GM21360 (cell line): ENCODE measurements around the gene PRKN.

ENCODE experiments used
- ATAC-seq: cut with Tn5 transposase; IDR thresholded peaks from one replicate; pipeline ENCODE4 v1.9.1; 2021; ENCODE audit warnings: mild to moderate bottlenecking, moderate library complexity; ENCODE audit not compliant: unreplicated experiment

PRKN gene

GRCh38 chr6:161487694-161488093 lies 1239.9 kb downstream of the PRKN start:
- ATAC-seq, result no peak

GRCh38 chr6:161487217-161487531 lies 1240.4 kb downstream of the PRKN start:
- no peak for ATAC-seq

DNA sequence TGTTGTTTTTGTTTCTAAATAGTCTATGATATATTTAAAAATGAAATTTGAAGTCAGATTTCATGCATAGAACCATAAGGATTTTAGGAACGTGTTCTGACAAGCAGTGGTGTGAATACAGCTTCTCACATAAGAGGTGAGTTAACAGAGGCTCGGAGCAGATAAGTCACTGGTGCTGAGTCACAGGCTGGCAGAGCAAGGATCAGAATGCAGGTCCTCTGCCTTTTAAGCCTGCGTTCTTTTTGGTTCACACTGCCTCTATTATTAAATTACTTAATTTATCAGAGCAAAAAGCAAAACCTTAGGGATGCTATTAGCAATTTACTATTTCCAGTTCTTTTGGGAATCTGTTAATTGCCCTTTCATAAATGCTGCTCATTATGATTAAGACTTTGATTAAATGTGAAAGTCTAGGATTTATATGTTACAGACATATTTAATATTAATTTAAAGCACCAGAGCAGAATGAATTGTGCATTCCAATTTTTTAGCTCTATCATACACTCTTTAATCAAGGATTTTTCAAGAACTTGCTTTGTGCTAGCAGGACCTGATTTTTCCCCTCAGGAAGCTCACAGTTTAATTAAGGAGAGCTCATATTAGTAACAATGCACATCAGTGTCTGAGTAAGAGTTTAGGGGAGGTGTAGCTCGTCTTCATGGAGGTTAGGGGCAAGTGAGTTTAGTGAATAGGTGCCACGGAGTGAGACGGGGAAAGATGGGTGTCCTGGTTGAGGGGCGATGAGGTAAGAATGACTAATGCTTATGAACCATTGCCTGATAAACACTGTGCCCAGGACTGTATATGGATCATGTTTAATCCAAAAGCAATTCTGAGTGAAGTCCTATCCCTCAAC lies 1241.0 kb downstream of the PRKN start:
- ATAC-seq, result no peak

GRCh38 chr6:161482517-161482858 lies 1245.1 kb downstream of the PRKN start:
- no peak for ATAC-seq

- no peak for ATAC-seq
Observed at GRCh38 chr6:161481786-161482516, 1245.6 kb downstream of the PRKN start.

- no peak for ATAC-seq
Observed at GRCh38 chr6:161480421-161481155, 1247.0 kb downstream of the PRKN start.

DNA sequence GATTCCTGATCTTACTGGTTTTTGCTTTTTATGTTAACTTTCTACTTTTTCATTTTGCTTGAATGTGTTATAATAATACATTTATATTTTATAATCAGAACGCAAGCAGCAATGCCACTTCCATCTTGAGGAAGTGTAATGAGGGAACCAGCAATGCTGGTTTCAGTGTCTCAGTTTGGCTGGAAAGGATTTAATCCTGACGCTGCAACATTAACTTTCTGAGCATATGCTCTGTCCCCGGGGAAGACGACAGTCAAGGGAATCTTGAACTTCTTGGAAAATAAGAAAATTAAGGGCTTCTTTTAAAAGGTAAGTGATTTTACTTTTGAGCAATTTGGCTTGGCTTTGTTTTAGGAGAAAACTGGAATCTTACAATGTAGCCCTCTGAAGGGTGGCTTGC lies 1248.2 kb downstream of the PRKN start:
- ATAC-seq, result no peak

DNA sequence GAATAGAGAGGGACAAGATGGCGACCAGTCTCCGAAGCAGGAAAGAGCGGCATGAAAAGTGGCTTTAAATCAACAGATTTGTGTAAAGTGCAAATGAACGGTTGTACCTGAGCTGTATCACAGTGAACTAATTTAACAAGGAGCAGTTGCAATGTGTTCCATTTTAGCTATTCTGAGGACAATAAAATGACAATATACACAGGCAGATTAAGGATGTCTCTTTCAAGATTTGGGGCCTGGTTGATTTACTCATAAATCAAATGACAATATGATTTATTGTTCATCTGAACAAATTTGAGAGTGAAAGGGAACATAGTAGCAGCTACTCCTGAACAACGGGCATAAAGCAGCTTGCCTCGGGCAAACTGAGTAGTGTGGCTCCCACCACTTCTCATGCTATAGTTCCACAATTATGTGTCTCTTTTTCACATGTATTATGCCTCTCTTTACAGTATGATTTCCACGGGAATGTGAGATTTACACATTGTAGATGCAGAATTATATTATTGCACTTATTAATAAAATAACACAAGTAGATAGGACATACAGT lies 1249.6 kb downstream of the PRKN start:
- ATAC-seq, result no peak

GRCh38 chr6:161476711-161477110 lies 1250.9 kb downstream of the PRKN start:
- ATAC-seq, result no peak

- ATAC-seq, result no peak
Observed at GRCh38 chr6:161465403-161465802, 1262.2 kb downstream of the PRKN start.

GRCh38 chr6:161463071-161463470 lies 1264.5 kb downstream of the PRKN start:
- ATAC-seq, result no peak

DNA sequence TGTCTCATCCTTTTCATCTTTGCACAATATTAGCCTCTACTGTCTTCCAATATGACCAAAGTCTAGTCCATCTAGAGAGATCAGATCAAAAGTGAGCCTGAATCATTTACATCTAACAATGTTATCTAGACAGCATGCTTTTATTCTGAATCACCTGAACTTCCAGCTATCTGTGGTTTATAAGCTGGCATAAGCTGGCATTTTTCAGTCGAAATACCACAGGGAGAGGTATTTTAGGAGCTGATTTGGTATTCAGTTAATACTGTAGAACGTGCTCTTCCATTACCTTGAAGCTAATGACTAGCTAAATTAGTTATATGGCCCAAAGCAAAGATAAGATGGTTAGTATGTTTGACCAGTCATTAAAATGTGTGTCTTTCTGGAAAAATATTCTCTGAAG lies 1265.4 kb downstream of the PRKN start:
- ATAC-seq, result no peak

DNA sequence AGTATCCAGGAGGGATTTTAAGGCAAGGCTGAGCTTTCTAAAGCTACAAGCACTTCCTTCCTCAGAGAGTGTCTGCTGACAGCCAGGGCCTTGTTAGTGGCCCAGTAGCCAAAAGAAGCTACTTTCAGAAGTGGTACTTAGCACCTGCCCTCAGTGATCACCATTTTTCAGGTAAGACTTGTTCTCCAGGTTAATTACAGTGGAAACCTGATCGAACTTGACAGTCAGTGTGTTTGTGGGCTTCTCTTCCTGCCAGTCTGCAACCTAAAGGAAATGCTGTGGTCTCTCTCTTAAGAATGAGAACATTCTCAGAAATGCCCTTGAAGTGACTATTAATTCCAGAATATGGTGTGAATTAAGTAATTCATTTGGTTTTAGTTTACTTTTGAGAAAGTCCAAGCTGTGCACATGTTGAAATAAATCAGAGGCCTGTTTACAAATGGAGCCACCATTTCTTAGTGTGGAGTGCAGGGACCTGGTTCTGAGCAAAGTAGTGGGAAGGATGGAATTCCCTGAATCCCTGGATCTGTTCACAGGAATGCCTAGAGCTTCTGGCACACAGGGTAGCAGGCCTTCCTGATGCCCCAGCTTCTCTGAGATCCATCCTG lies 1268.5 kb downstream of the PRKN start:
- ATAC-seq, result no peak

DNA sequence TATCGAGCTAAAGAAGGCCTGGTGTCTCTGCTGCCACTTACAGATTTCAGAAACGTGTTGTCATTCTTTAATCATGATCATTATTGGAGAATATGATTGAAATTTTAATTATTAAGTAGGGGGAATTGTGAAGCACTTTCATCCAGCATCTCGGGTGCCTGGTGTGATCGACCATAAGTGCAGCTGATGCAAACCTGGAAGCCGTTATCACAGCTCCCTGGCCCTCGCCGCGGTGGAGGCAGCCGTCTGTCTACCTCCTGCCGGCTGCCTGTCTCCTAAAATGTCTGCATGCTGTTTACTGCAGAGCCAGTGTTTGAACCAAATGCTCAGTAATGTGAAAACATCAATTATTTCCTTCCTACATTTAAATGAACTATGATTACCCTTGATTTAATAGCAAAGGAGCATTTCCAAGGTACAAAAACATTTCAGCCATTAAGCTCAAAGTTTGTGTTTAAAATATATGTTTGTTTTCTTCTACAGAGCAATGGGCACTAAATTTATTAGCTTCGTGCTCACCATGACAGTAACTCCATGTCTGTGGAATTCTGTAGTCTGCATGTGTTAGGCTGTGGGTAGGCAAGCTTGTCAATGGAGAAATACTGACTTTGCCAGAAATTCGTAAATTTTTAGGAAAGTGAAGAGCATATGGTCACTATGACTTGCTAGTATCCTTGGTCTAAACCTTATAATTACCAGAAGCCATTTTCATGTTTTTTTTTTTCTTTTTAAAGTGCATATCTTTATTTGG lies 1269.2 kb downstream of the PRKN start:
- no peak for ATAC-seq

- no peak for ATAC-seq
Observed at GRCh38 chr6:161455848-161456247, 1271.7 kb downstream of the PRKN start.

- no peak for ATAC-seq
Observed at GRCh38 chr6:161453558-161453957, 1274.0 kb downstream of the PRKN start.

GRCh38 chr6:161452241-161452640 lies 1275.3 kb downstream of the PRKN start:
- no peak for ATAC-seq

GRCh38 chr6:161449521-161449920 lies 1278.0 kb downstream of the PRKN start:
- no peak for ATAC-seq

GRCh38 chr6:161446949-161447348 lies 1280.6 kb downstream of the PRKN start:
- ATAC-seq, result no peak

DNA sequence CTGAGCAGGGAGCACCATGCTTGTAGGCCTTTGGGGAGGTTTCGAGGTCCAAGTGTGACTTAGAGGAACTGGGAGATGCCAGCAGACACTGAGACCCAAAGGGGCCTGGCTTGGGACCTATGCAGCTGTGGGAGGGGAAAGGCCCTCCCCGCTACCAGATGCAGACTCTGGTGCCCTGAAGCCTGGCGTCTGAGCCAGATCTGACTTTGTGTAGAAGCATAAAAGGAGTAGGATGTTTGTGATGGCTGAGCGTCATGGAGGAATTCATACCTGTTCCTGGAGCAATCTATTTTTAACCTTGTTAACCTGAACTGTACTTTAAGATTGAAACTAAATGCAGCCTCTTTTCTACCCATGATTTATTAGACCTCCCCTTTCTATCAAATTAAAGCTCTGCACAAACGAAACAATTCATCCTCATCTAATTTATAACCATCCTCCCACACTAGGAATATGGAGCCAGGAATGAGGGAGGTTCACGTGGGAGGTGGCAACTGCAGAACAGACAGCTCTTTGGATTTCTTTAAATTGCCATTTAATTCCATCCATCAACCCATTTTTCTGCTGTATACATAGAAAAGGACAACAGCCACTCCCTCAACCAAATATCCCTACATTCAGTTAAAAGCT lies 1281.2 kb downstream of the PRKN start:
- ATAC-seq, result no peak
